NOMO-1 (cell line): Measurements from ENCODE around the gene SH3RF3.

Experiments
- DNase-seq, 2 experiments: peaks; one replicate each; lab custom pipeline; 2025; ENCODE audit not compliant: unreplicated experiment in 2 of 2; lab: John Stamatoyannopoulos, UW

The SH3RF3 gene

DNA sequence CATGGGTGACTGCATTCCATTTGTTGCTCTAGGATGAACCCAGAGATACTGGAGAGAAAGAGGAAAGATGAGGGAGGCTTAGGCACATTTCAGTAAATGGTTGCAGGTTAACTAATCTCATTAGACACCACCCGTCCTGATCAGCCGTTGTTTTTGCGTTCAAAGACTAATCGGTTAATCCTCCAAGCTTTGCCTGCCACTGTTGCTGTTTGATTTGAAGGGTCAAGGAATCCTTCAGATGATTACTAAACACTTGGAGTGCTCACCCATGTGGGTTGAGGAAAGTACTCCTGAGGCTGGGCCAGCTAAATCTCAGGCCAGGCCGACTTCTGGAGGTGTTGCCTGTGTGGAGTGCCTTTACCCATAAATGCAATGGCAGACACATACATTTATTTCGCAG is 8.6 kb downstream of the SH3RF3 start:
- DNase-seq, result no peak

GRCh38 chr2:109138449-109138848 is 9.4 kb downstream of the SH3RF3 start:
- DNase-seq, result no peak

DNA sequence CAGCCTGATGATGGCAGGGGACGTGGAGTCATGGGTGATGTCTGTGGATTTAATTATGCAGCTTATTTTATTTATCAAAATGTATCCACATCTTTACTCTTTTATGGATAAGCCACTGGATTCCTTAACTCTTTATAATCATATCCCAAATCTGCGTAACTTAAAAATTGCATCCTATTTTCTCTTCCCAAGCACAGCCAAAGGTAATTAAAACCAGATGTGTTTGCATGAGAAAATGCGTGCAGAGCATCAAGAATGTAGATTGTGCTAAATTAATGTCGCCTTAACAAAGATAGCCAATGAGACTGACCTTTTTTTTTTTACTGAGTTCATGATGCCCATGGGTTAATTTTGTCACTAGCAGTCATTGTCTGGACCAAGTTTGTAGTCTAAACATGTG is 10.0 kb downstream of the SH3RF3 start:
- no peak for DNase-seq

- DNase-seq, result no peak
These were observed 10.9 kb downstream of the SH3RF3 start for GRCh38 chr2:109139865-109140396.

GRCh38 chr2:109141006-109141600 is 12.1 kb downstream of the SH3RF3 start:
- no peak for DNase-seq

- no peak for DNase-seq
These were observed 12.8 kb downstream of the SH3RF3 start for GRCh38 chr2:109141727-109142283.

GRCh38 chr2:109142416-109143210 is 13.6 kb downstream of the SH3RF3 start:
- DNase-seq, result no peak

DNA sequence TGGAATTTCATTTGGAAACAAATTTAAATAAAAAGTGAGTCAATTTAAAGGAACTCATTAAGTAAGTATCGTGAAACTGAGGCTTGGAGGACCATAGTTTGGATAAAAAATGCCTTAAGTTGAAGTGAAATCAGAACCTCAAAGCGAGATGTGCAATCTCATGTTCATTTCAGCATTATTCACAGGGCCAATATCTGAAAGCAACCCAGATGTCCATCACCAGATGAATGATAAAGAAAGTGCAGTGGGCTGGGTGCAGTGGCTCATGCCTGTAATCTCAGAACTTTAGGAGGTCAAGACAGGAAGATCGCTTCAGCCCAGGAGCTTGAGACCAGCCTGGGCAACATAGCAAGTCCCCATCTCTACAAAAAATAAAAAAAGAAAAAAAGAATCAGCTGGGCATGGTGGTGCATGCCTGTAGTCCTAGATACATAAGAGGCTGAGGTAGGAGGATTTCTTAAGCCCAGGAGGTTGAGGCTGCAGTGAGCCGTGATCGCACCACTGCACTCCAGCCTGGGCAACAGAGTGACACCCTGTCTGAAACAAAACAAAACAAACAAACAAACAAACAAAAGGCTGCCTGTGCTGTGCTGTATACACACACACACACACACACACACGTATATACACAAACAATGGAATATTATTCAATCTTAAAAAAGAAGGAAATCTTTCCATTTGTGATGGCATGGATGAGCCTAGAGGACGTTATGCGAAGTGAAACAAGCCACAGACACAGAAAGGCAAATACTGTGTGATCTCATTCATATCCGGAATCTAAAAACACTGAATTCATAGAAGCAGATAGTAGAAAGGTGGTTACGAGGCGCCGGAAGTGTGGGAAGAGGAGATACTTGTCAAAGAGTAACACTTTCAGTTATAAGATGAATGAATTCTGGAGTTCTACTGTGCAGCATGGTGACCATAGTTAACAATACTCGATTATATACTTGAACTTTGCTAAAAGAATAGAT is 14.5 kb downstream of the SH3RF3 start:
- DNase-seq, result no peak

DNA sequence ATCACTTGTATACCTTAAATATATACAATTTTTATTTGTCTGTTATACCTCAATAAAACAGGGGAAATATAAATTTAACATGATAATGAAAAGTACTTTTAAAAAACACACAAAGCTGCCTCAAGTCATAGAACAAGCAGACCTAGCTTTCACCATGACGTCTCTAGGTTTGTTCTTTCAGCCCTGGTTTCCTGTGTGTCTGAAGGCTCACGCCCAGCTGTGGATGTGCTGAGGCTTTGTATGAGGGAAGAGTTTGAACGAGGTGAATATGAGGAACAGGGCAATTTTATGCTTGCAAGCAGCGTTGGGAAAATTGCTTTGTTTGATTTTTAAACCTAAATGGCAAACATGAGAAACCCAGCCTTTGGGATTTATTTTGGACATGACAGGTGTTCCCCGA is 15.3 kb downstream of the SH3RF3 start:
- no peak for DNase-seq

- no peak for DNase-seq
These were observed 15.7 kb downstream of the SH3RF3 start for GRCh38 chr2:109144721-109145120.

- DNase-seq, result no peak
These were observed 16.3 kb downstream of the SH3RF3 start for GRCh38 chr2:109145286-109145685.

GRCh38 chr2:109147405-109147804 is 18.4 kb downstream of the SH3RF3 start:
- DNase-seq, result no peak

DNA sequence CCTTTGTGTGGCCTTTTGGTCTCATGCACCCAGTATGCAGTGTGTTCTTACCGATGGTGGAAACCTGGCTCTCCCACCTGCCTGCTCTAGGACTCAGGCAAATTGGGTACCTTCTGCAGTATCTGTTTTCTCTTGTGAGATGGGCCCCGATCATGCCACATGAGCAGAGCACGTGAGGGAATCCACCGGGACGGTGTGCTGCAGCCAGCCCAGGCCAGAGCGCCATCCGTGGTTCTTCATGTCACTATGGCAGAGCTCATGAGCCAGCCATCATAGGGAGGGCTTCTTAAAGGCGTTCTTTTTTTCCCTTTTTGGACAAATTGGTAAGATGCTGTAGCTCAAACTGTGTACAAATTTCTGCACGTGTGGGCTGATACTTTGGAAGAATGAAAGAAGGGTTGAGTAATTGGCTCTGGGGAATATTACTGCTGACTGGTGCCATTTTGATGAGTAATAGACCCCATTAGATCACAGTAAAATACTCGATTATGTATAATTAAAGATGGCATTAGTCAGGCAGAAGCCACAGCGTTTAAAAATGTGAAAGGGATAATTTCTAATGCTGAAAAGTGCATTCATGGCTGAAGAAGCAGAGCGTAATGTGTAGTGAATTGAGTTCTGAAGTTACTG is 19.2 kb downstream of the SH3RF3 start:
- no peak for DNase-seq

- DNase-seq, result no peak
These were observed 20.1 kb downstream of the SH3RF3 start for GRCh38 chr2:109148991-109149645.

DNA sequence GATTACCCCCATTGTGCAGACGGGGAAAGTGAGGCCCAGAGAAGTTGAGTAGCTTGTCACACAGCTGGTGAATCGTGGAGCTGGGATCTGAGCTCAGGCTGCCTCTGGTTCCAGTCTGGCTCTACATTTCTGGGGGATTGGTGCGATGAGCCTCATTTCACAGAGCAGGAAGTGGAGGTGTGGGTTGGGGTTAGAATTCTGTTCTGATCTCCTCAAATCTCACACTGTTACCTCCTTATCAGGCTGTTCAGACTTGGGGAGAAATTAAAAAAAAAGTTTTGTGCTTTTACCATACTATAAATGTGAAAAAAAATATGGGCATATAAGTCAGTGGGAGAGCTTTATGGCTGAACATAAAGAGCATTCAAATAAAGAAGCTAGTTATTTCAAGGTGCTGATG is 21.6 kb downstream of the SH3RF3 start:
- no peak for DNase-seq

DNA sequence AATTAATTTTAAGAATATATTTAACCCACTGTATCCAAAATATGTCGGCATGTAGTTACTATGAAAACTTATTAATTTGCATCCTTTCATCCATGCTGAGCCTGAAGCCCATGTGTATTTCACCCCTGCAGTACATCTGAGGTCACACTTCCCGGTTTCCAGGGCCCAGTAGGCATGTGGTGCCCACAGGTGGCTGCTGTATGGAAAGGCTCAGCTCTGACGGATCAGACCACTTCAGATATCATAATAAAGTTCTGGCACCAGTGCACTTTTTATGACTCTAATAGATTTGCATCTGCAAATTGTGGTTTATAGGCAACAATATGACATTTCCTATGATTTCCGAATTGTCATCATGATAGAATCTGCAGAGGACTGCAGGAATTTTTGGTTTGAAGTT is 22.5 kb downstream of the SH3RF3 start:
- DNase-seq, result no peak

- no peak for DNase-seq
These were observed 24.2 kb downstream of the SH3RF3 start for GRCh38 chr2:109153005-109153784.

DNA sequence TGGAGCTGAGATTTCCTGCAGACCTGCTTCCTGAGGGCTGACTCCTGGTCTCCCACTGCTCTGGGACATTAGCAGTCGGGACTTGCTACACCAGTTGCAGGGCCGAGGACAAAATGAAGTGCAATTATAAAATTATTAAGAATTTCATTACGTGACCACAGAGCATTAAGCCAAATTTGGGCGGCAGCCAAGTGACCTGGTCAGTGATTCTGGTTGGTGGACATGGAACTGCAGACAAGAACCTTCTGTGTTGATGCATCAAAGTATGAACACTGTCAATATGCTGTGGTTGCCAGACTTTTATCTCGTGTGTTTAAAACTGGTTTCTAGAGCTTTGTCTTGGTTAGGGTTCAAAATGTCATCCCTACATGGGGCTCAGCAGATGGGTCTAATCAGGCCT is 24.8 kb downstream of the SH3RF3 start:
- no peak for DNase-seq

- no peak for DNase-seq
These were observed 25.2 kb downstream of the SH3RF3 start for GRCh38 chr2:109154226-109154625.
